Sigmoid colon (tissue), 4 donors: ENCODE results near the gene PSG6.
"Not testable (repeated sequence)": the region's sequence is repeated elsewhere in the genome, so short reads cannot be mapped to it uniquely, and the experiment has no call there.

ENCODE experiments used
- CTCF ChIP-seq, 4 experiments: fragments of 450-650 bp in 3 of 4; fragments of 200-600 bp in 1 of 4; IDR thresholded peaks; one replicate each; pipeline ENCODE4 v1.5.1; 2016 to 2019; ENCODE audit warnings: antibody characterized with exemption in 4 of 4, mild to moderate bottlenecking in 3 of 4, moderate library complexity in 2 of 4
- POLR2AphosphoS5 ChIP-seq, 4 donors: sonication (generic); formaldehyde crosslinking; IDR thresholded peaks; one replicate each; pipeline ENCODE4 v1.6.1; 2017; ENCODE audit warnings: antibody characterized with exemption in 4 of 4

GRCh38 chr19:42887876-42888445, 29.7 kb downstream of the PSG6 start:
- not testable (repeated sequence) for TF ChIP-seq POLR2AphosphoS5, CTCF (IDR thresholded peaks at IDR 0.05)
